Panc1 (cell line): Measurements from ENCODE around the gene NMRK2. TPM values are rescaled to one million over a fixed set of nuclear protein-coding genes. Genes with fewer than 3 reads are reported as not detected.

Source experiments
- ATAC-seq: fragments of 200-7000 bp; cut with Tn5 transposase; 2 replicates; pipeline ENCODE4 v1.9.1; 2020; ENCODE audit warnings: mild to moderate bottlenecking, moderate library complexity
- BruUV-seq: library from RNA; stranded (reverse); fragments of 400-500 nt; replicated peaks from 2 replicates; lab custom pipeline; 2021; lab: Mats Ljungman, UMichigan
- CTCF ChIA-PET: fragments of 300-600 bp; sonication (Branson Sonifier 250); formaldehyde crosslinking; loops from one replicate; lab custom pipeline; 2022; ENCODE audit warnings: antibody characterized with exemption; lab: Charles Lee
- POLR2A ChIA-PET: fragments of 300-600 bp; sonication (Branson Sonifier 250); formaldehyde crosslinking; loops from one replicate; lab custom pipeline; 2022; ENCODE audit warnings: antibody characterized with exemption; lab: Charles Lee
- DNase-seq: peaks from one replicate; pipeline ENCODE4 v3.0.0-alpha.2; 2010; ENCODE audit warnings: low read depth, low spot score
- H3K27ac ChIP-seq: 2 replicates; pipeline ENCODE4 v1.5.1; 2011; ENCODE audit warnings: mild to moderate bottlenecking, low read length, inconsistent platforms
- H3K27me3 ChIP-seq: fragments of 200-500 bp; sonication (Bioruptor generic); 2 replicates; pipeline ENCODE4 v1.6.0; 2014; ENCODE audit warnings: low read length, inconsistent platforms; ENCODE audit not compliant: control insufficient read depth, insufficient read depth
- H3K36me3 ChIP-seq: fragments of 200-500 bp; sonication (Bioruptor generic); 2 replicates; pipeline ENCODE4 v1.5.1; 2014; ENCODE audit warnings: inconsistent platforms, mild to moderate bottlenecking, low read length, moderate library complexity; ENCODE audit not compliant: control insufficient read depth, insufficient read depth
- H3K4me1 ChIP-seq: 2 replicates; pipeline ENCODE4 v1.5.1; 2011; ENCODE audit warnings: inconsistent platforms, mild to moderate bottlenecking, low read length, moderate library complexity; ENCODE audit not compliant: control insufficient read depth, insufficient read depth
- H3K4me3 ChIP-seq, 2 experiments: 2 replicates each; pipeline ENCODE4 v1.5.1; 2011 to 2012; ENCODE audit warnings: low read depth in 2 of 2, low read length in 2 of 2, mild to moderate bottlenecking in 2 of 2, inconsistent platforms in 1 of 2, moderate library complexity in 1 of 2
- H3K9me3 ChIP-seq: fragments of 200-500 bp; sonication (Bioruptor generic); 2 replicates; pipeline ENCODE4 v1.5.1; 2014; ENCODE audit warnings: low read depth, mild to moderate bottlenecking, inconsistent platforms, low read length, moderate library complexity; ENCODE audit not compliant: control insufficient read depth, insufficient read depth
- CTCF ChIP-seq: fragments of 450-650 bp; IDR thresholded peaks from 2 replicates; pipeline ENCODE4 v1.5.1; 2017; ENCODE audit warnings: mild to moderate bottlenecking
- POLR2AphosphoS5 ChIP-seq: IDR thresholded peaks from 2 replicates; pipeline ENCODE4 v1.6.1; 2012; ENCODE audit warnings: mild to moderate bottlenecking, low read depth, low read length, moderate library complexity
- REST ChIP-seq, 2 experiments: IDR thresholded peaks; 2 replicates each; pipeline ENCODE4 v1.6.1; 2011 to 2012; ENCODE audit warnings: low read depth in 2 of 2, control low read depth in 1 of 2, low read length in 1 of 2, mild to moderate bottlenecking in 1 of 2, moderate library complexity in 1 of 2; ENCODE audit not compliant: insufficient read depth in 1 of 2
- SIN3A ChIP-seq: IDR thresholded peaks from 2 replicates; pipeline ENCODE4 v1.6.1; 2012; ENCODE audit warnings: low read depth, mild to moderate bottlenecking, low read length, moderate library complexity, borderline replicate concordance; ENCODE audit not compliant: insufficient read depth
- TCF7L2 ChIP-seq: IDR thresholded peaks from 2 replicates; pipeline ENCODE4 v1.6.1; 2011; ENCODE audit warnings: mild to moderate bottlenecking, low read depth, low read length, inconsistent platforms
- in situ Hi-C: cut with HindIII; loops from 2 replicates; pipeline ENCODE4 v1.10.0; 2016; ENCODE audit warnings: low sequenced_read_pairs, low pct_unique_long_range_greater_than_20kb
- intact Hi-C: fragments of 100-400 bp; cut with micrococcal nuclease; formaldehyde crosslinking; loops from one replicate; pipeline ENCODE4 v1.10.0; 2022; ENCODE audit not compliant: unreplicated experiment
- total RNA-seq: library from RNA; stranded (reverse); gene quantifications from one replicate; pipeline ENCODE4 v1.2.1, GENCODE V29; 2021; ENCODE audit not compliant: unreplicated experiment

Gene NMRK2
- total RNA-seq, 1 experiment from 2014 or later: 0.21 TPM

GRCh38 chr19:3897936-3898335, 34.9 kb upstream of the NMRK2 start:
- CTCF ChIA-PET: interaction anchor here (0.6 kb wide), 1 partner anchor 957 kb away, joined by 3 read pairs; no protein-coding TSS in a partner anchor
- BruUV-seq: no TSS peak

GRCh38 chr19:3898426-3898825, 34.4 kb upstream of the NMRK2 start:
- Histone ChIP-seq H3K27me3 (no peaks in the 10 kb centered on the region), H3K9me3 (no peaks in the 10 kb centered on the region), H3K4me3 (no peak overlapping the region), H3K36me3 (no peaks in the 10 kb centered on the region), H3K4me1 (no peaks in the 10 kb centered on the region), H3K27ac (no peak overlapping the region)
- in situ Hi-C loops (no loop called here), intact Hi-C loops (no loop called here)
- DNase-seq: no peak
- ChIA-PET CTCF (interaction anchor here (0.6 to 0.7 kb wide), 2 partner anchors 495 to 957 kb away, joined by 3 to 7 read pairs; no protein-coding TSS in a partner anchor), POLR2A (no interaction called here)
- ATAC-seq: no peak
- BruUV-seq: no TSS peak
- TF ChIP-seq CTCF (no peak), POLR2AphosphoS5 (no peak), TCF7L2 (no peak)

More at GRCh38 chr19:3897936-3898335, 34.9 kb upstream of the NMRK2 start:
- ATAC-seq (no peak), DNase-seq (no peak)
- Histone ChIP-seq H3K4me3 (no peak overlapping the region), H3K4me1 (no peaks in the 10 kb centered on the region), H3K9me3 (no peaks in the 10 kb centered on the region), H3K36me3 (no peaks in the 10 kb centered on the region), H3K27me3 (no peaks in the 10 kb centered on the region), H3K27ac (no peak overlapping the region)
- in situ Hi-C loops (no loop called here), intact Hi-C loops (no loop called here)
- POLR2A ChIA-PET: no interaction called here
- TF ChIP-seq TCF7L2 (no peak), POLR2AphosphoS5 (no peak), SIN3A (no peak), CTCF (no peak), REST (IDR thresholded peaks at IDR 0.05; ENCODE audit: insufficient read depth in 1 of 2, low read depth in 2 of 2, low read length in 1 of 2) (no peak)
